GM12874 (cell line): Measurements from ENCODE around the gene AGAP3.

Experiments used
- CTCF ChIP-seq: IDR thresholded peaks from 2 replicates; pipeline ENCODE4 v1.5.1; 2011; ENCODE audit warnings: low read depth, mild to moderate bottlenecking, control low read depth, low read length, moderate library complexity; ENCODE audit not compliant: insufficient read depth

Gene AGAP3

GRCh38 chr7:151141855-151142685, 55.8 kb downstream of the AGAP3 start:
- TF ChIP-seq CTCF = no peak

GRCh38 chr7:151142686-151143040, 56.4 kb downstream of the AGAP3 start:
- TF ChIP-seq CTCF = no peak

- no peak for TF ChIP-seq CTCF
Observed at GRCh38 chr7:151143261-151144015, 57.2 kb downstream of the AGAP3 start.

GRCh38 chr7:151144387-151144786, 58.1 kb downstream of the AGAP3 start:
- no peak for TF ChIP-seq CTCF

- no peak for TF ChIP-seq CTCF
Observed at GRCh38 chr7:151146761-151147160, 60.5 kb downstream of the AGAP3 start.

GRCh38 chr7:151148319-151149259, 62.3 kb downstream of the AGAP3 start:
- TF ChIP-seq CTCF = no peak

GRCh38 chr7:151150388-151150787, 64.1 kb downstream of the AGAP3 start:
- no peak for TF ChIP-seq CTCF
